ENCODE results near the gene GPN3. TPM values are rescaled to one million over a fixed set of nuclear protein-coding genes. Genes with fewer than 3 reads are reported as not detected.
"Not testable (repeated sequence)": the region's sequence is repeated elsewhere in the genome, so short reads cannot be mapped to it uniquely, and the experiment has no call there.

The GPN3 gene
- total RNA-seq, 1 donor from 2014 or later, result 24.7 TPM

DNA sequence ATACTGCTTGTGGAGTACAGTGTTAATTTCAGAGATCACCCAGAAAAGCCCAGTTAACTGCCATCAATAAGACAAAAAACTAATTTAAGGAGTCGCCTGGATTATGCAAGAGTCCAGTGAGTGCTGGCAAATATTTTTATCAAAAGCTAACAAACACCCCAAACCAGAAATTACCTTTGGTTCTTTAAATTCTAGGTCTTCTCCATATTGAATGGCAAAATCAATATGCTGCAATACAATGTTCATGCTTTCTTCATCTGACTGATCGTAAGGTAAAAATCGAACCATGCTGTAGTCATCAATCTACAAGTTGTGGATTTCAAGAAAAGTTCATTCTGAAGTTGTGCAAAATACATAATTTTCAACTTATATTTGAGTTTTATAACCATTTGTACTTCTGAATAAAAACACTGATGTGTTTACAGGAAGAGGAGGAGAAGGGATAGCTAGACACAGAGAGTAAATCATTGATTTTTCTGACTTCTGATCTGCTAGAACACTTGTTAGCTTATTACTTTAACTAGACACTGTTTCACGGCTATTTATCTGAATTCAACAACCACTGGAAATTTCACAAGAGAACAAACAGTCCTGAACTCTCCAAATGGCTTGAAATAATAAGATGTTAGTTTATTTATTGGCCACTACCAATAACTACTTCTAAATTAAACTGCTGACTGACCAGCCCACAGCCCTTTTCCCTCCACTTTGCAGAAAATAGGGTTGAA, 14.3 kb downstream of the GPN3 start:
- ATAC-seq, result no peak
- intact Hi-C loops (cut with DNase I), result loop anchor here (5.0 kb wide), 3 partner anchors 49 to 374 kb away; partner anchors contain the start of genes RAD9B and VPS29
- DNase-seq (ENCODE audit: missing footprints), result no peak

DNA sequence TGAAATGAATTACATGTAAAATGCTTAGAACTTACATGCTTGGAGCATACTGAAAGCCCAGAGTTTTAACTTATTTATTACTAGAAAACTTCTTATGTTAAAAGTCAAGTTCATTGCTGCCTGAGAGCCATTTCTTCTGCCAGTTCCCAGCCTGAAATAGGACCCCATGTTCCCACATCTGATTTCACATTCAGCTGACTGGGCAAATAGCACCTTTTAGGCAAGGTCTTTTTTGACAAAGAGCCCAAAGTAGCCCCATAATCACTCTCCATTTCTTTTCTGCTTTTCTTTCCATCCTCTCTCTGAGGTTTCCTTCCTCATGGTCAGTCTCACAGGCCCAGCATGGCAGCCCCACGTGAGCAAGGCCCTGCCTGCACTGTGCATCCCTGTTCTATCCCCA, 16.8 kb downstream of the GPN3 start:
- intact Hi-C loops (cut with DNase I), result loop anchor here (2.0 to 5.0 kb wide), 4 partner anchors 51 to 376 kb away; partner anchors contain the start of genes RAD9B and VPS29
- ATAC-seq (no peak), DNase-seq (ENCODE audit: missing footprints) (no peak)

DNA sequence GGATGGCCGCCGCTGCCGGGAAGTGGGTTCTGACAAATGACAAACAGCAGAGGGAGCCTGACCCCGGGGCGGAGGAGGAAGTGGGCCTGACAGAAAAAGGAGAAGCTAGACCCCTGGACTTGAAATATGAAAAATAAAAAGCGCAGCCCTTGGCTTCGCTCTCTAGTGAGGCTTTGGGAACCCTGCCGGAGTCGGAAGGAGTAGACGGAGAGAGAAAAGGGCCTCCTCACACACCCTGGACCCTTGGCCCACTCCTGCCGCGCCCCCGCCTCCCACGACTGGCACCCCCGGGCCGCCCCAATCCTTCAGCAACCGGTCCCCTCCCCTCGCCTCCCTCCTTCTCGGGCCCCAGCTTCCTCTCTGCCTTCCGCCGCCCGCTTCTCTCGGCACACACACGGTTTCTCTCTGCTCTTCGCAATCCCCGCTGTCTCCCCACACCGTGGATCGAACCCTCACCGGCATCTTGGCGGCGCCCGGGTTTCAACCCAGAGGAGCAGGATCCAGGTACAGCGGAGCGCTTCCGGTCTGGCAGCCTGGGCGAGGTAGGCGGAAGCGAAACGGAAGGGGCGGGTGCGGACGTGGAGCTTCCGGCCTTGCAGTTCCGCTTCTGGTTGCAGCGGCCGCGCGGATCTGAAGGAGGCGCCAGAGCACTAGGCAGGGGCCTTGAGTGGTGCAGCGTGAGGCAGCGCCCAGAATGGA, 18.1 kb downstream of the GPN3 start, which contains the start of gene ARPC3:
Gene ARPC3, minus strand, starts transcription at position 539 of the 699 bp plus-strand sequence. Its CDS starts 77 bp downstream, at position 462.
- ATAC-seq (peak; percentile 99), DNase-seq (ENCODE audit: missing footprints) (peak; percentile 98)
- intact Hi-C loops (cut with DNase I), result loop anchor here (1.0 to 5.0 kb wide), 5 partner anchors 52 to 438 kb away; partner anchors contain the start of genes RAD9B and VPS29

DNA sequence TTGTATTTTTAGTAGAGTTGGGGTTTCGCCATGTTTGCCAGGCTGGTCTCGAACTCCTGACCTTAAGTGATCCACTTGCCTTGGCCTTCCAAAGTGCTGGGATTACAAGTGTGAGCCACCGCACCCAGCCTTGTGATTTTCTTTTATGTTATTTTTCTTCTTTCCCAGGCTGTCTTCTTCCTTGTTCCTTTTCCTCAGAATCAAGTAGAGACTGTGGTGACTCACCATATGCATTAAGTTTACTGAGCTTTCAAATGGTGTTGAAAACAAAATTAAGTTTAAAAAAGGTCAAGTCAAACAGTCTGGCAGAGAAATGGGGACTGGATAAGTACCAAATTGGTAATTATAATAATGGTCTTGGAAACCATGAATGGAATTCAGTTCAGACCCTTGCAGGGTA, 23.6 kb downstream of the GPN3 start:
- intact Hi-C loops (cut with DNase I), result no loop called here
- DNase-seq (ENCODE audit: missing footprints) (no peak), ATAC-seq (no peak)

DNA sequence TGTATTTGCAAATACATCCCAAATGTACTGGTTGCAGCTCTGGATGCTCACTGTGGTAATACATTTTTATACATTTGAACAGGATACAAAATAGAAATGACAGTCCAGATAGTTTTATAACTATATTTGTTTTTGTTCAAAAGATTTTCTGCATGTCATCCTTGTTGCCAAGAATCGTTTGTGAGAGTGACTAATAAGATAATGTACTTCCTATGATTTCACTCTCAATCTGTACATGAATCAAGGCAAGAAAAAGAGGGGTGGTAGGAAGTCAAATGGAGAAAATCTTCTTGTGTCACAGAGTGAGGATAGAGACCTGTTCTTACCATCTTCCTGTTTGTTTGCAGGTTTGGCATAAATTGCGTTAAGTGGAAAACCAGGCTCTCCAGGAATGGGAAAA, 31.8 kb downstream of the GPN3 start:
- no peak for DNase-seq (ENCODE audit: missing footprints)
- intact Hi-C loops (cut with DNase I), result no loop called here

DNA sequence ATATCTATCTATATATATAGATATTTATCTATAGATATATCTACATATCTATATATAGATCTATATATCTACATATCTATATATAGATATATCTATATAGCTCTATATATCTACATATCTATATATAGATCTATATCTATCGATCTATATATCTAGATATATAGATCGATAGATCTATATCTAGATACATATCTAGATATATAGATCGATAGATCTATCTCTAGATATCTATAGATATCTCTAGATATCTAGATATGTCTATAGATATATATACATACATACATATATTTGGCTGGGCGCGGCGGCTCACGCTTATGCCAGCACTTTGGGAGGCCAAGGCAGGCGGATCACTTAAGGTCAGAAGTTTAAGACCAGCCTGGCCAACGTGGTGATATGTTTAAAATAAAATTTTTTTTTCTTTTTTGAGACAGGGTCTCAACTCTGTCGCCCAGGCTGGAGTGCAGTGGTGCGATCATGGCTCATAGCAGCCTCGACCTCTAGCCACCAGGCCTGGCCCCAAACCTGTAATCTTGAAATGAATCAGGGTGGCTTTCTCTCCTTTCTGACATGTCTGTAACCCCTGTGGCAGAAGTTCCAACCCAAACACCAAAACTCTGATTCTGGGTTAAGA, 36.0 kb downstream of the GPN3 start:
- intact Hi-C loops (cut with DNase I), result loop anchor here (1.0 kb wide), 1 partner anchor 332 kb away; no protein-coding TSS in a partner anchor
- DNase-seq (ENCODE audit: missing footprints) (no peak), ATAC-seq (no peak)

More for the DNA sequence above, 31.8 kb downstream of the GPN3 start:
- ATAC-seq, result no peak

DNA sequence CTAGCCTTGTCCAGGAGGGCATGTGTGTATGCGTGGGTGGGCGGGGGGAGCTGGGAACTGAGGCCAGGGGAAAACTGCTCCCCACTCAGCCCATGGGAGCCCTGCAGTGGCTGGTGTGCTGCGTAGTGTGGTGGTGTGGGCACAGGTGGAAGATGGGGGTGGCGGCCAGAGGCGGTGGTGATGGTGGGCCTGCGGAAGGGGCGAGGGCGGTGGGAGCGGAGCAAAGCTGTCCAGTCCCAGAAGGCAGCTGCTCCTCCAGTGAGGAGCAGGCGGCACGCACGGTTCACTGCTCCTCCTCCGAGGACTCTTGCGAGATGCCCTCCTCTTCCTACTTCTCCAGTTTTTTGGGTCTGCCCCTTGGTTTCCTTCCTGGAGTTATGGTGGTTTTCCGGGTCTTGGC, 38.4 kb downstream of the GPN3 start:
- intact Hi-C loops (cut with DNase I); DNase-seq (ENCODE audit: missing footprints); ATAC-seq: not testable (repeated sequence)

DNA sequence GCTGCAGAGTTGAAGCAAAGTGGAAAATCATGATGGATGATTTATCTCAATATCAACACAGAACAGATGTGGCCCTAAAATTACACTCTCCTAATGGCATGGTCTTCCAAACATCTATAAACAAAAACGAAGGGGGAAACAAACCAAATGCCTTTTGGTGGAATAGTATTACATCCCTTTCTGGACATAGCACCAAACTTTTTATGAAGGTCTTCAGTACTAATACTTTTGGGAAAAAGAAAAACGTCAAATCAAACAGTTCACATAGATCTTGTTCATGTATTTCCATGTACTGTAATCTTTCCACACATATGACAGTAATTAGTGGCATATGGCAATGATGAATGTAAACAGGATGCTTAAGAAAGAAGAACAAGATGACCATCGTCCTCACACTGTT, 41.7 kb downstream of the GPN3 start:
- no peak for ATAC-seq
- intact Hi-C loops (cut with DNase I), result no loop called here
- no peak for DNase-seq (ENCODE audit: missing footprints)

DNA sequence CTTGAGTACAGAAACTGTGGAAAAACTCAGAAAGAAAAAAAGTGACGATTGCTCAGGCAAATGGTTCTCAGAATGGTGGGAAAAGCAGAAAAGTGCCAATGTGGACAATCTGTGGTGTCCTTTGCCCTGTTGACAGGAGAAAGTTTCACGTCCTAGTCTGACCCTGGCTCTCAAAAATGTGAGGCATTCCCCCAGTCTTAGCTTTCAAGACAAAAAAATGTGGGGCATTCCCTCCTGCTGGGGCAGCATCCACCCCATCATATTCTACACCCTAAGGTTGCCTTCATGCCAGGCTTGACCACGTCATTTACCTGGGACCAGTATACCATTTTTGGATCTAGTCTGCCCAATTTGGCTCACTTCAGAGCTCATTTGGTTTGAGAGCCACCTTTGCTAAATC, 43.8 kb downstream of the GPN3 start:
- intact Hi-C loops (cut with DNase I), result no loop called here
- ATAC-seq, result no peak
- no peak for DNase-seq (ENCODE audit: missing footprints)

DNA sequence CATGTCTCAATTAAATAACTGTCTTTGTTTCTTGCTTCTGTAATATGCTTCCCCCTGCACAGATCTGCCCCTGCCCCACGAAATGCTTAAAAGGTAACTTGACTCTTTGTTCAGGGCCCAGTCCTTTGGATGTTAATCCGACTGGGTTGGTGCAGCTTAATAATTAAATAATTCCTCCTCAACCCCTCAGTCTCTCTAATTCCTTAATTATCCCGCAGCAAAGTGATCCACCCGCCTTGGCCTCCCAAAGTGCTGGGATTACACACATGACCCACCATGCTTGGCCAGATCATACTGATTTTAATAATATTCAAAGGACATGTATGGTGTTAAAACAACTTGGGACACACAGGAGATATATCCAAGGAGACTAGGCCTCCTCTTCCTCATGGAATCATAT, 46.4 kb downstream of the GPN3 start:
- no peak for DNase-seq (ENCODE audit: missing footprints)
- no peak for ATAC-seq
- intact Hi-C loops (cut with DNase I), result no loop called here

DNA sequence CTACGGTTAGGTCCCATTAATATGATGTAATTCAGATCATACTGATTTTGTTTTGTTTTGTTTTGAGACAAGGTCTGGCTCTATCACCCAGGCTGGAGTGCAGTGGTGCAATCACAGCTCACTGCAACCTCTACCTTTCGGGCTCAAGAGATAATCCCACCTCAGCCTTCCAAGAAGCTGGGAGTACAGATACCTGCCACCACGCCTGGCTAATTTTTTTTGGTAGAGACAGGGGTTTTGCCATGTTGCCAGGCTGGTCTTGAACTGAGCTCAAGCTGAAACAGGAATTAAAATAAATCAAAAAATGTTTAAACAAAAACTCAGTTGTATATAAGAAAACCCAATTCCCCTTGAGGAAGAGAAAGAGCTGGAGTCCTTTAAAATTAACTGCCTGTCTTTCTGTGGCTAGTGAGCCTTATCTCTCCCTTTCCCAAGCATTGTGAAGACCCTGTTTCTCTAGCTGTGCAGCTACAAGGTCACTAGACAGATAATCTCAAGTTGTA, 46.8 kb downstream of the GPN3 start:
- ATAC-seq (no peak), DNase-seq (ENCODE audit: missing footprints) (no peak)
- intact Hi-C loops (cut with DNase I), result no loop called here

DNA sequence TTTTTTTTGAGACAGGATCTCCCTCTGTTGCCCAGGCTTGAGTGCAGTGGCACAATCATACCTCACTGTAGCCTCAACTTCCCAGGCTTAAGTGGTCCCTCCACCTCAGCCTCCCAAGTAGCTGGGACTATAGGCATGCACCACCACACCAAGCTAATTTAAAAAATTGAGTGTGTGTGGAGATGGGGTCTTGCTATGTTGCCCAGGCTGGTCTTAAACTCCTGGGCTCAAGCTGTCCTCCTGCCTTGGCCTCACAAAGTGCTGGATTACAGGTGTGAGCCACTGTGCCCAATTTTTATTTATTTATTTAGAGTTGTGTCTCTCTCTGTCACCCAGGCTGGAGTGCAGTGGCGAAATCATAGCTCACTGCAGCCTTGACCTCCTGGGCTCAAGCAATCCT, 47.4 kb downstream of the GPN3 start:
- DNase-seq (ENCODE audit: missing footprints); ATAC-seq; intact Hi-C loops (cut with DNase I): not testable (repeated sequence)

DNA sequence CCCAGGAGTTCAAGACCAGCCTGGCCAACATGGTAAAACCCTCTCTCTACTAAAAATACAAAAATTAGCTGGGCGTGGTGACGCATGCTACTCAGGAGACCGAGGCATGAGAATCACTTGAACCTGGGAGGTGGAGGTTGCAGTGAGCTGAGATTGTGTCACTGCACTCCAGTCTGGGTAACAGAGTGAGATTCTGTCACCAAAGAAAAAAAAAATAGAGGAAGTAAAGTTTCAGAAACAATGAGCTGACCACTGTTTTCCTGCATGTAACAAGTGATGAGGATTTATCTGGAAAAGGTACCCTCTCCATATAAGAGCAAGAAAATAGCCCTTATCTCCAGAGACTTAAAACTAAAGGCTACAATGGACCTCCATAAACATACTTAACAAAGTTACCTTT, 50.9 kb downstream of the GPN3 start:
- intact Hi-C loops (cut with DNase I); ATAC-seq; DNase-seq (ENCODE audit: missing footprints): not testable (repeated sequence)

DNA sequence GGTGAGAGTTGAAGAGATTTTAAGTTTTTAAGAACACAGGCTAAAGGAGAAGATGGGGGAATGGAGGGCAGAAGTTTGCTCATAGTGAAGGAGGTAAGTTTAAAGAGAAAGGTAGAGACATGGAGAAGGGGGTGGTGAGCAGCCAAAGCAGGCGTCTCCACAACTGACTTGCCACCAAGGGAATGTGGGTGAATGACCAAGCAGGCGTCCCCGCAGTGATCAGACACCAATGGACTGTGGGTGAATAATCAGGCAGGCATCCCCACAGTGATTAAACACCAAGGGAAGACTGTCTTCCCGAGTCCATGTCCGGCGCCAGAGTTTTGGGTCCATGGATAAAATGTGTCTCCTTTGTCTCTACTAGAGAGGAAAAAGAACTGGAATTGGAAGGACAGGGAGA, 58.0 kb downstream of the GPN3 start:
- DNase-seq (ENCODE audit: missing footprints); ATAC-seq; intact Hi-C loops (cut with DNase I): not testable (repeated sequence)

DNA sequence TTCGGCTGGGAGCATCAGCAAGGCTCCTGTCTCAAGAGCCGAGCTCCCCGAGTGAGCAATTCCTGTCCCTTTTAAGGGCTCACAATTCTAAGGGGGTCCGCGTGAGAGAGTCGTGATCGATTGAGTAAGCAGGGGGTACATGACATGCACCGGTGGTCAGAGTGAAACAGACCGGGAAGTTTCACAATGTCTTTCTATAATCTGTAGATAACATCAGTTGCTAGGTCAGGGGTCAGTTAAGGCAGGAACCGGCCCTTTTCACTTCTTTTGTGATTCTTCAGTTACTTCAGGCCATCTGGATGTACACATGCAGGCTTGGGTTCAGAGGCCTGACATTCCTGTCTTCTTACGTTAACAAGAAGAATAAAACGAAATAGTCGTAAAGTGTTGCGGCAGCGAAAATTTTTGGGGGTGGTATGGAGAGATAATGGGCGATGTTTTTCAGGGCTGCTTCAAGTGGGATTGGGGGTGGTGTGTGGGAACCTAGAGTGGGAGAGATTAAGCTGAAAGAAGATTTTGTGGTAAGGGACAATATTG, 62.9 kb downstream of the GPN3 start:
- intact Hi-C loops (cut with DNase I); DNase-seq (ENCODE audit: missing footprints); ATAC-seq: not testable (repeated sequence)

DNA sequence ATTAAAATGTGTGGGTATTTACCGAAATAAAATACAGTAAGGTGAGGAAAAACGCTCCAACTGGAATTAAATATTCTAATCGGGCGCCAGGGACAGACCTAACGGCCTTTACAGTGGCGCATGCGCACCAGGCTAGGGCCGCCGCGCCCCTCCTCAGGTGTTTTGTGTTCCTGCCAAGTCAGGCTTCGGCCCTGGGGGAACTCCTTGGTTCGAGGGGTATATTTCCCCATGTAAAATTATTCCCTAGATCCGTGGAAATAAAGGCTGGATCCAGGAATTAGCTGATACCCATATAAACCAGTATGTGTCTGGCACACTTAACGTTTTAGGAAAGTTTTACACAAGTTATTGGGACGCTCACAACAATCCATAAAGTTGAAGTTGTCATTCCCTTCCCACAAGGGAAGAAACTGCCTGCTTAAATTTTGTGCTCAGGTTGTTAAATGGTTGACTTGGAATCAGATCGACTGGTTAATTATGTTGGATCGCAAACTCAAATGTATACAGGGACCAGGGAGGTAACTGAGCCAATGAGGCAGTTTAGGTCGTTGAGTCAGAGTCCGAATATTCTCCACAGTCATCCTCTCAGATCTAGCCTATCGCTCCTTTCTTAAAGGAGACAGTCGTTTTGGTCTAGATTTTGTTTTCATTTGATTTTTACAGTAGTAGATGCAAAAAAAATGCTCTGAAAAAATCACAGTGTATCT, 63.9 kb downstream of the GPN3 start:
- DNase-seq (ENCODE audit: missing footprints) (peak; percentile 88), ATAC-seq (peak; percentile 79)
- intact Hi-C loops (cut with DNase I), result no loop called here

DNA sequence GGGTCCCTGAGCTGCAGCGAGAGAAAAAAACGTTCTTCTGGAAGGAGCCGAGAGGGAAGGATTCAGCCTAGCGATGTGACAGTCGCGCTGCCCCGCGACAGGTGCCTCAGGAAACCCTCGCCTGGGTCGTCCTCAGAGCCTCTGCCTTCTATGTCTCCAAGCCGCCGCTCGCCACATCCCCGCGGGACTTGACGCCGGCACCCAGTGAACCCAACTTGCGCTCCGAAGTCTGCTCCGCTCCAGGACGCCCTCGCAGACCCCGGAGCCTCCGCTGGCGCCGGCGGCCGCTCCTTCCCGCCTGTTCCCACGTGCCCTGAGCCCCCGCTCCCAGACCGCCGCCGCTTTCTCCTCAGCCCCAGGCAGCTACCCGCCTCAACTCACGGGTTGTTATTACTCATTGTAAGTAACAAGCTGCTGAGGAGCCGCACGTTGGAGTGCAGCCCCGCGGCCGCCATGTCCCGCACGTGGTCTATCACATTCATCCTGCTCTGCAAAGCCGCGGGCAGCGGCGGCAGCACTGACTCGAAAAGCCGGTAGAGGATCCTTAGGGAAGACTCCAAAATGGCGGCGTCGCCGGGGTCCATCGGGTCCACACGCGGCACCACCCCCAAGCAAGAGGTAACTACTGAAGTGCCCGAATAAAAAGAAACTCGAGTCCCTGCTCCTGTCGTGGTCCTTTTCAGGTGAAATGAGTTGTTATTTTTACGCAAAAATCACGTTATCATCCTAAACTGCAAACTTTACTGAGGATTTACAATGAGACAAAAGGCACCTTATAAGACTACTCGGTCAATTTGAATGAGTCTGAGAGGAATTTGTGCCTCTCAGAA, 64.7 kb downstream of the GPN3 start, which contains the start of gene ANAPC7:
Gene ANAPC7, minus strand, starts transcription at position 563 of the 830 bp plus-strand sequence. Its CDS starts 81 bp downstream, at position 482.
- peak; percentile 94 for ATAC-seq
- intact Hi-C loops (cut with DNase I), result no loop called here
- peak; percentile 95 for DNase-seq (ENCODE audit: missing footprints)
